Activated CD4-positive, alpha-beta T cell treated with anti-CD3 and anti-CD28 coated beads, Interleukin-2, Interleukin-6, amounts not matched to agents 100 ng/mL and 50 ng/mL, durations not matched to agents 16 hours and 8 hours (primary cell): ENCODE measurements around the gene SYCE3.
A peak's percentile ranks its signal among the peaks of the same experiment; 100 is the strongest.
"Not testable (repeated sequence)": the region's sequence is repeated elsewhere in the genome, so short reads cannot be mapped to it uniquely, and the experiment has no call there.

Experiments used
- DNase-seq: peaks from one replicate; pipeline ENCODE4 v3.0.0-alpha.2; 2020

Gene SYCE3

GRCh38 chr22:50547263-50547985 is 15.3 kb downstream of the SYCE3 start:
- DNase-seq = no peak

GRCh38 chr22:50546326-50547262 is 16.1 kb downstream of the SYCE3 start:
- no peak for DNase-seq

GRCh38 chr22:50545522-50546325 is 17.0 kb downstream of the SYCE3 start, which contains the start of gene KLHDC7B:
Gene KLHDC7B, plus strand, starts transcription at chr22:50545899. Its CDS starts 345 bp downstream, at chr22:50546244.
- DNase-seq = peak; percentile 65

- peak; percentile 67 for DNase-seq
These were observed 17.9 kb downstream of the SYCE3 start for GRCh38 chr22:50544746-50545253.

DNA sequence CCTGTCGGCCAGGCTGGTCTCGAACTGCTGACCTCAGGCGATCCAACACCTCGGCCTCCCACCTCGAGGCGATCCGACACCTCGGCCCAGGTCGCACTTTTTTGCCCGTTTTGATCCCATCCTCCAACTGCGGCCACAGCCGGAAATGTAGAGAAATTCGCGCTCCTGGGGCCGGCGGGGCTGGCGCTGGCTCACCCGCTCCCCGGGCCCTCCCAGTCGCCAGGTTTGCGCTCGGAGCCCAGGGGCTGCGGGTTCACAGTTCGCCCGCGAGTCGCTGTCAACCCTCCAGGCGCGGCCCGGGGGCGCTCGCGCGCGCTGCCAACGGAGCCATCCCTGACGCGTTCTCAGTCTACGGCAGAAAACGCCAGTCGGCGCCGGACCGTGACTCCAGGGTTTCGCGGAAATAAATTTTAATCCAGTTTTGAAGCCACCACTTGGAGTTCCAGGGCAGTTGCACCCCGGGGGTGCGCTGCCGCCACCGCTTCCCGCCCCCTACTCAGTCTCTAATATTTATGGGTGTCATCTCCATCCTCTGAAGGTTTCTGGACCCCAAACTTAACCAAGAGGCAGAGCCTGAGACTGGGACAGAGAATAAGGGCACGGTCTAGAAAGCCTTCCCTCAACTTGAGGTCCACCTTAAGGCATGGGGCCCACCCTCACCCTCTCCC is 18.5 kb downstream of the SYCE3 start:
- DNase-seq = peak; percentile 93

- DNase-seq = peak; percentile 85
These were observed 20.2 kb downstream of the SYCE3 start for GRCh38 chr22:50542416-50542927.

- peak; percentile 91 for DNase-seq
These were observed 21.1 kb downstream of the SYCE3 start for GRCh38 chr22:50541667-50542026.

DNA sequence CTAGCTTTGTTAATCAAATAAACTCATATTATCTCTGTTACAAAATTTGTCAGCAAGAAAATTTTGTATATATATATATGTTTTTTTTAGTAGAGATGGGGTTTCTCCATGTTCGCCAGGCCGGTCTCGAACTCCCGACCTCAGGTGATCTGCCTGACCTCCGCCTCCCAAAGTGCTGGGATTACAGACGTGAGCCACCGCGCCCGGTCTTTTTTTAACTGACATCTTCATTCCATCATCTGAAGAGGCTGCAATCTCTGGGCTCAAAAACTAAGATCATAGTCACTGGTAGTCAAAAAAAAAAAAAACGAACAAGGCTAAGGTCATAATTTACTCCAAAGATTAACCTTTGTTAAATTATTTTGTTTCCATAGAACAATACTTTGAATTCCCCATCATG is 22.3 kb downstream of the SYCE3 start:
- DNase-seq = no peak

GRCh38 chr22:50537765-50538164 is 25.0 kb downstream of the SYCE3 start:
- no peak for DNase-seq

GRCh38 chr22:50536226-50536625 is 26.5 kb downstream of the SYCE3 start:
- no peak for DNase-seq

- DNase-seq = no peak
These were observed 27.6 kb downstream of the SYCE3 start for GRCh38 chr22:50535113-50535512.

GRCh38 chr22:50533856-50534711 is 28.6 kb downstream of the SYCE3 start:
- DNase-seq = not testable (repeated sequence)

DNA sequence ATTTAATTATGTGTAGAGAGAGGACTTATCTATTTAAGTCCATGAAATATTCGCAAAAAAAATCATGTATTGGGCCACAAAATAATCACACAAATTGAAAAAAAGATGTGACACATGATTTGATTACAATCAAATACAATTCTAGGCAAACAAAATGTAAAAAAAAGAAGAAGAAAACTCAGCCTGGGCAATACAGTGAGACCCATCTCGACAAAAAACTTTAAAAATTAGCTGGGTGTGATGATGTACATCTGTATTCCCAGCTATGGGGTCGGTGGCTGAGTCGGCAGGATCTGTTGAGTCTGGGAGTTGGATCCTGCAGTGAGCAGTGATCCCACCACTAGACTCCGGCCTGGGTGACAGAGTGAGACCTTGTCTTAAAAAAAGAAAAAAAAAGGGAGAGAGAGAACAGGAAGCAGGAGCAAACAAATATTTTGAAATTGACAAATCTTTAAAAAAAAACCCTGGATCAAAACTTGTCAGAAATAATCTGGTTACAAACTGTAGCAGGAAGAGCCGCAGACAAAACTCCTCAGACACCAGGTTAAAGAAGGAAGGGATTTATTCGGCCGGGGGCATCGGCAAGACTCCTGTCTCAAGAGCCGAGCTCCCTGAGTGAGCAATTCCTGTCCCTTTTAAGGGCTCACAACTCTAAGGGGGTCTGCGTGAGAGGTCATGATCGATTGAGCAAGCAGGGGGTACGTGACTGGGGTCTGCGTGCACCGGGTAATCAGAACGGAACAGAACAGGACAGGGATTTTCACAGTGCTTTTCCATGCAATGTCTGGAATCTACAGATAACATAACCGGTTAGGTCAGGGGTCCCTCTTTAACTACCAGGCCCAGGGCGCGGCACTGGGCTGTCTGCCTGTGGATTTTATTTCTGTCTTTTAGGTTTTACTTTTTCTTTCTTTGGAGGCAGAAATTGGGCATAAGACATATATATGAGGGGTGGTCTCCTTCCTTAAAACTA is 29.6 kb downstream of the SYCE3 start:
- no peak for DNase-seq

- DNase-seq = peak; percentile 36
These were observed 30.6 kb downstream of the SYCE3 start for GRCh38 chr22:50531962-50532674.

DNA sequence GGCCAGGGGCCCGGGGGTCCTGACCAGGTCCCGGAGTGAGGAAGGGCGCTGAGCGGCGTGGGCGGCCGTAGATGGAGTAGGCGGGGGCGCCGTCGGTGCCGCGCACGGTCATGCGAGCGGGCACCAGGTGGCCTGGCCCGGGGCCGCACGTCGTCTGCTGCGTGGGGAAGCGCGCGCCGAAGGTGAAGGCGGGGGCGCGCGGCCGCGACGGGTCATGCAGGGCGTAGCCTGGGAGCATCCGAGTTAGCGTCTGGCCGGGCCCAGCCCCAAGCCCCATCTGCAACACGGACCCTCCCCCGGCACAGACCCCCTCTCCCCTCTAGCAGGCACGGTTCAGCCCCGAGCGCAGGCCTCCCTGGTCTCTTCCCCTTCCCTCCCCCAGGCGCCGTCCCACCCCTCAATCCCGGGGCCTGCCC is 31.2 kb downstream of the SYCE3 start:
- peak; percentile 84 for DNase-seq

DNA sequence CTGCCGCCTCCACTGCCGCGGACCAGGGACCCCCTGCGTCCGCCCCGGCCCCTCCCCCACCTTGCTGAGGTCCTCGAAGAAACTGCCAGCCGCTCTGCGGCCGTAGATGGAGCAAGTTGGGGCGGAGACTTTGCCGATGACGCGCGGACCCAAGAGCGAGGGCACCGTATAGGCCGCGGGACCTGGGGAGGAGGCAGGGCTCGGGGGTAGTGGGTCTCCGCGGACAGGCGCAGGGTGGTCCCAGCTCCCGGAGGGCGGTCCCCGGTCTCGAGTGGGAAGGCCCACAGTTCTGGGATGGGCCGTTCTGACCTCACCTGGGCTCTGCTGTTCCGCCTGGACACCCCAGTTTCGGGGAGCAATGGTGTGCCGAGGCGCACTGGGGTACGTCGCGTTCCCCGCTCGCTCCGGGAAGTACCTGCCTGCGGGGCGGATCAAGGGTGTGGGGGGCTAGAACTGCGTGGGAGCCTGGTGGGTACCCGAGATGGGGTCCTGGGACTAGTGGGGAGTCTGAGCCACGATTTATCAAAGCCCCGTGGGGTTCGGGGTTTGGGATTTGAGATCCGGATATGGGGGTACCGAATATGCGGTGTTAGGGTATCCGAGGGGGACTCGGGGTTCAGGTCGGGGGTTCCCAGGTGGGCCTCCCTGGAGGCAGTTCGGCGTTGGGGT is 31.7 kb downstream of the SYCE3 start:
- DNase-seq = peak; percentile 94

- no peak for DNase-seq
These were observed 32.2 kb downstream of the SYCE3 start for GRCh38 chr22:50530580-50530876.

GRCh38 chr22:50529897-50530579 is 32.7 kb downstream of the SYCE3 start, which contains the start of gene TYMP:
Gene TYMP, minus strand, starts transcription at chr22:50530012. Its CDS starts 303 bp downstream, at chr22:50529709.
- peak; percentile 86 for DNase-seq
